Vagina (tissue), 2 donors: ENCODE measurements around the gene FOXC2. TPM values are rescaled to one million over a fixed set of nuclear protein-coding genes. Genes with fewer than 3 reads are reported as not detected.
A peak's percentile ranks its signal among the peaks of the same experiment; 100 is the strongest.

ENCODE experiments used
- DNase-seq, 2 donors: peaks; one replicate each; pipeline ENCODE4 v3.0.0-alpha.2; 2017; ENCODE audit errors: extremely low spot score in 2 of 2
- H3K27ac ChIP-seq: fragments of 200-600 bp; sonication (generic); one replicate; pipeline ENCODE4 v1.5.1; 2019
- H3K27me3 ChIP-seq: fragments of 200-600 bp; sonication (generic); one replicate; pipeline ENCODE4 v1.5.1; 2019
- H3K36me3 ChIP-seq, 2 donors: fragments of 200-600 bp; sonication (generic); one replicate each; pipeline ENCODE4 v1.5.1; 2017 to 2019
- H3K4me1 ChIP-seq: fragments of 200-600 bp; sonication (generic); one replicate; pipeline ENCODE4 v1.5.1; 2019
- H3K4me3 ChIP-seq, 2 donors: fragments of 200-600 bp; sonication (generic); 1 replicate in 1 of 2; 2 replicates in 1 of 2; pipeline ENCODE4 v1.5.1; 2016 to 2019
- H3K9me3 ChIP-seq: fragments of 200-600 bp; sonication (generic); one replicate; pipeline ENCODE4 v1.5.1; 2019
- CTCF ChIP-seq, 3 experiments: fragments of 450-650 bp in 2 of 3; fragments of 200-600 bp in 1 of 3; sonication (generic) in 1 of 3; IDR thresholded peaks; one replicate each; pipeline ENCODE4 v1.5.1; 2017 to 2019; ENCODE audit warnings: antibody characterized with exemption in 3 of 3, mild to moderate bottlenecking in 2 of 3, moderate library complexity in 2 of 3
- POLR2A ChIP-seq, 2 donors: fragments of 450-650 bp; IDR thresholded peaks; one replicate each; pipeline ENCODE4 v1.6.1; 2017; ENCODE audit warnings: antibody characterized with exemption in 2 of 2, mild to moderate bottlenecking in 2 of 2, moderate library complexity in 2 of 2
- POLR2AphosphoS5 ChIP-seq, 2 donors: sonication (generic); formaldehyde crosslinking; IDR thresholded peaks; one replicate each; pipeline ENCODE4 v1.9.0; 2017; ENCODE audit warnings: antibody characterized with exemption in 2 of 2, mild to moderate bottlenecking in 2 of 2, low read depth in 1 of 2; ENCODE audit not compliant: insufficient read depth in 1 of 2
- intact Hi-C: fragments of 100-400 bp; cut with DNase I; formaldehyde crosslinking; loops from one replicate; pipeline ENCODE4 v1.15.1; 2023
- total RNA-seq: library from RNA; depleted of rRNA; stranded (reverse); fragments of >200 nt; gene quantifications from one replicate; pipeline ENCODE4 v1.2.3, GENCODE V29; 2016

The FOXC2 gene
- total RNA-seq, 1 donor from 2014 or later, result 2.7 TPM

GRCh38 chr16:86576591-86577313 is 10.1 kb downstream of the FOXC2 start:
- DNase-seq, result no peak
- intact Hi-C loops, result no loop called here
- peaks cover 14% of the 10 kb centered on the region for H3K4me1 ChIP-seq
- H3K27ac ChIP-seq, result peak overlapping the region; percentile 42
- H3K27me3 ChIP-seq, result peaks cover 3% of the 10 kb centered on the region
- TF ChIP-seq POLR2A (IDR thresholded peaks at IDR 0.05), result no peak
- TF ChIP-seq CTCF (IDR thresholded peaks at IDR 0.05), result no peak
- H3K36me3 ChIP-seq, result no peaks in the 10 kb centered on the region
- peak overlapping the region; percentile 33 for H3K4me3 ChIP-seq
- H3K9me3 ChIP-seq, result no peaks in the 10 kb centered on the region

- no peak for TF ChIP-seq CTCF (IDR thresholded peaks at IDR 0.05)
- TF ChIP-seq POLR2AphosphoS5 (IDR thresholded peaks at IDR 0.05; ENCODE audit: insufficient read depth in 1 of 2, low read depth in 1 of 2), result no peak
- no peak for TF ChIP-seq POLR2A (IDR thresholded peaks at IDR 0.05)
- no peak for DNase-seq
- Histone ChIP-seq H3K4me3 (no peak overlapping the region), H3K27ac (peak overlapping the region; percentile 42), H3K27me3 (peaks cover 3% of the 10 kb centered on the region), H3K4me1 (peaks cover 14% of the 10 kb centered on the region), H3K9me3 (no peaks in the 10 kb centered on the region), H3K36me3 (no peaks in the 10 kb centered on the region)
- intact Hi-C loops, result no loop called here
Measured at GRCh38 chr16:86577314-86577971, 10.8 kb downstream of the FOXC2 start.

- H3K9me3 ChIP-seq, result no peaks in the 10 kb centered on the region
- H3K4me3 ChIP-seq, result peak within 1 kb of the TSS in 1 of 2 donors; percentile 5
- no peak for TF ChIP-seq POLR2AphosphoS5 (IDR thresholded peaks at IDR 0.05; ENCODE audit: insufficient read depth in 1 of 2, low read depth in 1 of 2)
- TF ChIP-seq CTCF (IDR thresholded peaks at IDR 0.05), result no peak
- no peak for TF ChIP-seq POLR2A (IDR thresholded peaks at IDR 0.05)
- intact Hi-C loops, result no loop called here
- no peak for DNase-seq
- peaks cover 3% of the 10 kb centered on the region for H3K27me3 ChIP-seq
- H3K4me1 ChIP-seq, result peaks cover 14% of the 10 kb centered on the region
- no peaks in the 10 kb centered on the region for H3K36me3 ChIP-seq
- H3K27ac ChIP-seq, result peak within 1 kb of the TSS; percentile 42
Measured at GRCh38 chr16:86578061-86578599, 11.5 kb downstream of the FOXC2 start, which contains the start of gene FOXL1. Gene FOXL1, plus strand, starts transcription at chr16:86578549. Its CDS starts 175 bp downstream, at chr16:86578724.

- no peak overlapping the region for H3K27ac ChIP-seq
- peaks cover 3% of the 10 kb centered on the region for H3K27me3 ChIP-seq
- peaks cover 14% of the 10 kb centered on the region for H3K4me1 ChIP-seq
- intact Hi-C loops, result no loop called here
- no peak for DNase-seq
- no peaks in the 10 kb centered on the region for H3K9me3 ChIP-seq
- no peak for TF ChIP-seq POLR2A (IDR thresholded peaks at IDR 0.05)
- TF ChIP-seq CTCF (IDR thresholded peaks at IDR 0.05), result no peak
- no peak for TF ChIP-seq POLR2AphosphoS5 (IDR thresholded peaks at IDR 0.05; ENCODE audit: insufficient read depth in 1 of 2, low read depth in 1 of 2)
- H3K36me3 ChIP-seq, result no peaks in the 10 kb centered on the region
- peak overlapping the region in 1 of 2 donors; percentile 5 for H3K4me3 ChIP-seq
Measured at GRCh38 chr16:86578611-86579267, 12.1 kb downstream of the FOXC2 start.
